ENCODE results near the gene TOM1L2.

- TF ChIP-seq CTCF (IDR thresholded peaks at IDR 0.05), result no peak
- no peak for TF ChIP-seq TCF7L2 (IDR thresholded peaks at IDR 0.05; ENCODE audit: low read depth, low read length)
- no peak for TF ChIP-seq REST (IDR thresholded peaks at IDR 0.05; ENCODE audit: insufficient read depth in 1 of 2, low read depth in 2 of 2, low read length in 1 of 2)
- TF ChIP-seq POLR2AphosphoS5 (IDR thresholded peaks at IDR 0.05; ENCODE audit: low read depth, low read length), result no peak
- no peak for TF ChIP-seq SIN3A (IDR thresholded peaks at IDR 0.05; ENCODE audit: borderline replicate concordance, insufficient read depth, low read depth, low read length)
Observed at GRCh38 chr17:17964710-17965109, 7.5 kb downstream of the TOM1L2 start.

Measured in Panc1 (cell line).